ENCODE results near the gene FAM50A.
A peak's percentile ranks its signal among the peaks of the same experiment; 100 is the strongest.

The FAM50A gene

DNA sequence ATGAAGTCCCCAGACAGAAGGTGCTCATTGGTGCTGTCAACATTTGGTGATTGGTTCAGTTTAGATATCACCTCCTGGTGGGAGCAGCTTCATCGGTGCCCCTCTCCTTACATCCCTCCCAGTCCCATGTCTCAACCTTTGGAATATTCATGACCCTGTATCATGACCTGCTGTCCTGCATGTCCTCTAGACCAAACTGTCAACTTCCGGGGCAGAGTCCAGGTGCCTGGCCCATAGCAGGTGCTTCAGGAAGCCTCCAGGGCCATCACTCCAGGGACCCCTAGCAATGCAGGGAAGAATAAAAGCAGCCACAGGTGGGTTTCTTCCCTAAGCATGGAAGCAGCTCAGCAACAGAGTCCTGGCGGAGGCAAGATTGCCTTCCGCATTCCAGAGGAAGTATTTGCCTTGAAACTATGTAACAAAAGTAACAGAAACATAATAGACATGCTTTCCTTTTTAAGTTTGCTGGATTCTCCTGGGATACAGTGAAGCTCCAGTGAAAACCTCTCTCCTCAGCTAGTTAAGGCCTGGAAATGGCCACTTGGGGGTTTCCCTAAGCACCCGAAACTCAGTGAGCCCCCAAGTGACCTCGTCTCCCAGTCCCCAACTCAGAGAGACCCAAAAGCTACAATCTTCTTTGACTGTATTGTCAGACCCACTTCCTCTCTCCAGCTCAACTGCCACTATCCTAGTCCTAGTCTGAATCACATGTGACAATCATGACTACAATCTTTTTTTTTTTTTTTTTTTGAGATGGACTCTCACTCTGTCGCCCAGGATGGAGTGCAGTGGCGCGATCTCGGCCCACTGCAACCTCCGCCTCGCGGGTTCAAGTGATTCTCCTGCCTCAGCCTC, 16.8 kb upstream of the FAM50A start:
- peaks cover 6% of the 10 kb centered on the region for H3K4me1 ChIP-seq (ENCODE audit: control insufficient read depth, insufficient read depth, low read length)
- peaks cover 1% of the 10 kb centered on the region for H3K36me3 ChIP-seq (ENCODE audit: control insufficient read depth, insufficient read depth, low read length)
- H3K4me3 ChIP-seq (ENCODE audit: low read length), result no peak overlapping the region
- no peaks in the 10 kb centered on the region for H3K27me3 ChIP-seq (ENCODE audit: control insufficient read depth, insufficient read depth, low read length)
- no peak overlapping the region for H3K9ac ChIP-seq (ENCODE audit: low read length)
- no peak overlapping the region for H3K27ac ChIP-seq (ENCODE audit: low read depth, low read length)

DNA sequence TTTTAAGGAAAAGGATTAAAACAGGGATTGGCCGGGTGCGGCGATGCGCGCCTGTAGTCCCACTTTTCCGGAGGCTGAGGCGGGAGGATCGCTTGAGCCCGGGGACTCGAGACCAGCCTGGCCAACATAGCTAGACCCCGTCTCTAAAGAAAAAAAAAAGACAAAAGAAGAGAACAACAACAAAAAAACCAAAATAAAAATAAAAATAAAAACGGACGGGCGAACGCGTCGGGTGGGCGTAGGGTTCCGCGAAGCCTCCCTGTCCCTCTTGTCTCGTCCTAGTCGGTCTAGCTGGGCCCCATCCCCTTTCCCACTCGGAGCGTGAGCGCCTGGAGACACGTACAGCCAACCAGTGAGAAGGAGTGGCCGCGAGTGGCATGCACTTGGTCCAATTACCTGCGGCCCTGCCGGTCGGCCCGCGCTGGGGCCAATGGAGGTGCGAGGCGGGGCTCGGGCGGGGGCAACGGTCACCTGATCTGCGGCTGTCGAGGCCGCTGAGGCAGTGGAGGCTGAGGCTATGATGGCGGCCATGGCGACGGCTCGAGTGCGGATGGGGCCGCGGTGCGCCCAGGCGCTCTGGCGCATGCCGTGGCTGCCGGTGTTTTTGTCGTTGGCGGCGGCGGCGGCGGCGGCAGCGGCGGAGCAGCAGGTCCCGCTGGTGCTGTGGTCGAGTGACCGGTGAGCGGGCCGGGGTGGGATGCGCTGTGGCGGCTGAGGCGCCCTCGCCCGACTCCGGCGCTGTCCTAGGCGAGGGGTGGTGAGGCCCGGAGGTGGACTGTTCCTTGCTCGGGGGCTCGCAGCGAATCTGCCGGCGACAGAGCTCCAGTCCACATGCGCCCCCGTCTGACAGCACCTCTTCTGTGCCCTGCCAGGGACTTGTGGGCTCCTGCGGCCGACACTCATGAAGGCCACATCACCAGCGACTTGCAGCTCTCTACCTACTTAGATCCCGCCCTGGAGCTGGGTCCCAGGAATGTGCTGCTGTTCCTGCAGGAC, 15.5 kb upstream of the FAM50A start, which contains the start of gene ATP6AP1:
Gene ATP6AP1, plus strand, starts transcription at position 502 of the 996 bp plus-strand sequence. Its CDS starts 16 bp downstream, at position 518.
- Histone ChIP-seq H3K27ac (ENCODE audit: low read depth, low read length) (peak within 1 kb of the TSS; percentile 64), H3K27me3 (ENCODE audit: control insufficient read depth, insufficient read depth, low read length) (no peaks in the 10 kb centered on the region), H3K4me3 (ENCODE audit: low read length) (peak within 1 kb of the TSS; percentile 77), H3K9ac (ENCODE audit: low read length) (no peak within 1 kb of the TSS), H3K36me3 (ENCODE audit: control insufficient read depth, insufficient read depth, low read length) (peaks cover 7% of the 10 kb centered on the region), H3K4me1 (ENCODE audit: control insufficient read depth, insufficient read depth, low read length) (peaks cover 6% of the 10 kb centered on the region)

DNA sequence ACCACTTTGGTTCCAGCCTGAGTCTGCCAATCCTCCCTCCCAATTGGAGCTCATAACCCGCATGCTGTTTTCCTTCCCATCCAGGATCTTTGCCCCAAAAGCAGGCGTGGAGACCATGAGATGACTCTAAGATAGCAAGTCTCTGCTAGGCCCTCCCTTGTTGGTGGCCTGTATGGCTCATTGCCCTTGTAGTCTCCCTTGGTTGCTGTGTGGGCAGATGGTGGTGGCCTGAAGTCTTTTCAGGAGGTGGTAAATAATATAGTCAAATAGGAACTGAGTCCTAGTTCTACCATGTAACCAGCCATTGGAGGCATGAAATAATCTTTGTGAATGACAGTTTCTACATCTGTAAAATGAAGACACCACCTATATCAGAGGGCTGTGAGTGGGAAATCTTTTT, 14.2 kb upstream of the FAM50A start:
- no peak overlapping the region for H3K9ac ChIP-seq (ENCODE audit: low read length)
- peak overlapping the region; percentile 77 for H3K4me3 ChIP-seq (ENCODE audit: low read length)
- no peak overlapping the region for H3K27ac ChIP-seq (ENCODE audit: low read depth, low read length)

DNA sequence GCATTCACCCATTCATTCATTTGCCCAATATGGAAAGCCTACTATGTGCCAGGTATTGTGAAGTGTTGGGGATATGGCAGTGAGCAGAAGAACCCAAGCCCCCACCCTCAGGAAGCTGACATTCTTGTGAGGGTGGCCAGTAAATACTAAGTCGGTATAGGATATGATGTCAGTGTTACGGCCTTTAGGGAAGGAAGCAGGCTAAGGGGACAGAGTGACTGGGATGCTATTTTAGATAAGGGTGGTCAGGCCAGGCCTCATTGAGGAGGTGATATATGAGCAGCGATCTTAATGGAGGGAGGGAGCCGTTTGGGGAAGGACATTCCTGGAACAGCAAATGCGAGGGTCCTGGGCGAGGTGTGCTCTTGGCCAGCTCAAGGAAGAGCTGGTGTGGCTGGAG, 13.5 kb upstream of the FAM50A start:
- no peak overlapping the region for H3K4me3 ChIP-seq (ENCODE audit: low read length)

More for the DNA sequence above, 14.2 kb upstream of the FAM50A start:
- Histone ChIP-seq H3K27me3 (ENCODE audit: control insufficient read depth, insufficient read depth, low read length) (no peaks in the 10 kb centered on the region), H3K36me3 (ENCODE audit: control insufficient read depth, insufficient read depth, low read length) (peaks cover 12% of the 10 kb centered on the region), H3K4me1 (ENCODE audit: control insufficient read depth, insufficient read depth, low read length) (peaks cover 6% of the 10 kb centered on the region)

DNA sequence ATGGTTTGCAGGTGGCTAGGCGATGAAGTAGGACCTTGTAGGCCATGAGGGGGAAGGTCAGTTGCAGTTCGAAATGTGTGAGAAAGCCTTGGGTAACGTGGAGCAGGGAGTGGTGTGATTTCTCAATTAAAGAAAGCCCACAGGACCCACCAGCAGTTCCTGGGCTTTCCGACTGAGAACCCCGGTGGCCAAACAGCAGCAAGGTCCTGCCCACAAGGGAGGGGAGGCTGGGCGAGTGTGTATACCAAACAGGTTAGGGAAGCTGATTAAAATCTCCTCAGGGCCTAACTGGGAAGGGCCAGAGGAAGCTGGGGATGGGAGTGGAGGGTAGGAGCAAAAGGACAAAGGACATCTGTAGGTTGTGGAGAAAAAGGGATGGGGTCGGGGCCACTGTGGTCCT, 13.0 kb upstream of the FAM50A start:
- H3K36me3 ChIP-seq (ENCODE audit: control insufficient read depth, insufficient read depth, low read length), result peaks cover 12% of the 10 kb centered on the region
- H3K27me3 ChIP-seq (ENCODE audit: control insufficient read depth, insufficient read depth, low read length), result no peaks in the 10 kb centered on the region
- no peak overlapping the region for H3K9ac ChIP-seq (ENCODE audit: low read length)
- H3K27ac ChIP-seq (ENCODE audit: low read depth, low read length), result no peak overlapping the region
- peaks cover 6% of the 10 kb centered on the region for H3K4me1 ChIP-seq (ENCODE audit: control insufficient read depth, insufficient read depth, low read length)
- H3K4me3 ChIP-seq (ENCODE audit: low read length), result no peak overlapping the region

More for the DNA sequence above, 13.5 kb upstream of the FAM50A start:
- H3K9ac ChIP-seq (ENCODE audit: low read length), result no peak overlapping the region
- peaks cover 12% of the 10 kb centered on the region for H3K36me3 ChIP-seq (ENCODE audit: control insufficient read depth, insufficient read depth, low read length)
- H3K27me3 ChIP-seq (ENCODE audit: control insufficient read depth, insufficient read depth, low read length), result no peaks in the 10 kb centered on the region
- peaks cover 6% of the 10 kb centered on the region for H3K4me1 ChIP-seq (ENCODE audit: control insufficient read depth, insufficient read depth, low read length)
- no peak overlapping the region for H3K27ac ChIP-seq (ENCODE audit: low read depth, low read length)

DNA sequence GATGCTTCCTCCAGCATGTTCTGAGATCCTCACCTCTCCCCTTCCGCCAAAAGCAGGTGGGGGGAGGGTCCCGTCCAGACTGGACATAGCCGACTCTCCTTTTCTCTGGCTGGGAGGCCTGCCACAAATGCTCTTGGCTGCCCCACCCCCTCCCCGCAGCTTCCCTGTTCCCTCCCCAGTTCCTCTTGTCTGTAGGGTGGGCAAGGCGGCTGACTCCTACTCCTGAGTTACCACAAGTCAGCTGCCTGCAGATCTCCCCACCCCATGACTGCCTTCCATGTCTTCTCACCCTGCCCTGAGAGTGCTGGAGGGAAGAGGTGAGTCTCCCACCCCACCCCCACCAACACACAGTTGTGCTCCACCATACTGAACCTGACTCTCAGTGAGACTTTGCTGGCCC, 12.6 kb upstream of the FAM50A start:
- Histone ChIP-seq H3K4me3 (ENCODE audit: low read length) (no peak overlapping the region), H3K27me3 (ENCODE audit: control insufficient read depth, insufficient read depth, low read length) (no peaks in the 10 kb centered on the region), H3K4me1 (ENCODE audit: control insufficient read depth, insufficient read depth, low read length) (peaks cover 6% of the 10 kb centered on the region), H3K36me3 (ENCODE audit: control insufficient read depth, insufficient read depth, low read length) (peaks cover 12% of the 10 kb centered on the region), H3K27ac (ENCODE audit: low read depth, low read length) (no peak overlapping the region), H3K9ac (ENCODE audit: low read length) (no peak overlapping the region)

DNA sequence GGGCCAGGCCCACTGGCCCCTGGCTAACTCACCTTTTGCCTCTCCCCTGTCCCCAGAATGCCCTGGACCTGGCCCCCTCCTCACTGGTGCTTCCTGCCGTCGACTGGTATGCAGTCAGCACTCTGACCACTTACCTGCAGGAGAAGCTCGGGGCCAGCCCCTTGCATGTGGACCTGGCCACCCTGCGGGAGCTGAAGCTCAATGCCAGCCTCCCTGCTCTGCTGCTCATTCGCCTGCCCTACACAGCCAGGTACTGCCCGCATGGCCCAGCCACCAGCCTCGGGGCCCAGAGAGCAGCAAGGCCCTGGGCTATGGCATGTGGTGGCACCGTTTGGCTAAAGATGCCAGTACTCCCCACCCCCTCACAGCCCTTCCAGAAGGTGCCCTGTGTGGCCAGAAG, 11.7 kb upstream of the FAM50A start:
- Histone ChIP-seq H3K4me1 (ENCODE audit: control insufficient read depth, insufficient read depth, low read length) (peaks cover 6% of the 10 kb centered on the region), H3K27ac (ENCODE audit: low read depth, low read length) (no peak overlapping the region)

DNA sequence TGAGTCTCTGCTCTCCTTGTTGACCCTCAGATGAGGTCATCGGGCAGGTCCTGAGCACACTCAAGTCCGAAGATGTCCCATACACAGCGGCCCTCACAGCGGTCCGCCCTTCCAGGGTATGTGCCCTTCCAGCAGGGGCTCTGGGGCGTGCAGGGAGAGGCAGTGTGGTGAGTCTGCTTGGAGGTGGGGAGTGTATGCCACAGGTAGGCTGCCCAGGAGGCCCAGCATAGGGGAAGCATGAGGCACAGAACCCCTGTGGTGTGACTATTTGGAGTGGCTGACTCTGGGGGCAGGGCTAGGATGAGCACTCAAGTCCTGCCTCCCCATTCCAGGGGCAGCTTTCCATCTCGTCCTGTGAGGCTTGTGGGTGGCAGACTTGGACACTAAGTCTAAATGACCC, 10.3 kb upstream of the FAM50A start:
- no peaks in the 10 kb centered on the region for H3K27me3 ChIP-seq (ENCODE audit: control insufficient read depth, insufficient read depth, low read length)
- no peak overlapping the region for H3K27ac ChIP-seq (ENCODE audit: low read depth, low read length)
- H3K4me1 ChIP-seq (ENCODE audit: control insufficient read depth, insufficient read depth, low read length), result peaks cover 10% of the 10 kb centered on the region
- no peak overlapping the region for H3K9ac ChIP-seq (ENCODE audit: low read length)
- H3K36me3 ChIP-seq (ENCODE audit: control insufficient read depth, insufficient read depth, low read length), result peaks cover 12% of the 10 kb centered on the region
- H3K4me3 ChIP-seq (ENCODE audit: low read length), result no peak overlapping the region

More for the DNA sequence above, 11.7 kb upstream of the FAM50A start:
- Histone ChIP-seq H3K27me3 (ENCODE audit: control insufficient read depth, insufficient read depth, low read length) (no peaks in the 10 kb centered on the region), H3K36me3 (ENCODE audit: control insufficient read depth, insufficient read depth, low read length) (peaks cover 12% of the 10 kb centered on the region), H3K4me3 (ENCODE audit: low read length) (no peak overlapping the region), H3K9ac (ENCODE audit: low read length) (no peak overlapping the region)

DNA sequence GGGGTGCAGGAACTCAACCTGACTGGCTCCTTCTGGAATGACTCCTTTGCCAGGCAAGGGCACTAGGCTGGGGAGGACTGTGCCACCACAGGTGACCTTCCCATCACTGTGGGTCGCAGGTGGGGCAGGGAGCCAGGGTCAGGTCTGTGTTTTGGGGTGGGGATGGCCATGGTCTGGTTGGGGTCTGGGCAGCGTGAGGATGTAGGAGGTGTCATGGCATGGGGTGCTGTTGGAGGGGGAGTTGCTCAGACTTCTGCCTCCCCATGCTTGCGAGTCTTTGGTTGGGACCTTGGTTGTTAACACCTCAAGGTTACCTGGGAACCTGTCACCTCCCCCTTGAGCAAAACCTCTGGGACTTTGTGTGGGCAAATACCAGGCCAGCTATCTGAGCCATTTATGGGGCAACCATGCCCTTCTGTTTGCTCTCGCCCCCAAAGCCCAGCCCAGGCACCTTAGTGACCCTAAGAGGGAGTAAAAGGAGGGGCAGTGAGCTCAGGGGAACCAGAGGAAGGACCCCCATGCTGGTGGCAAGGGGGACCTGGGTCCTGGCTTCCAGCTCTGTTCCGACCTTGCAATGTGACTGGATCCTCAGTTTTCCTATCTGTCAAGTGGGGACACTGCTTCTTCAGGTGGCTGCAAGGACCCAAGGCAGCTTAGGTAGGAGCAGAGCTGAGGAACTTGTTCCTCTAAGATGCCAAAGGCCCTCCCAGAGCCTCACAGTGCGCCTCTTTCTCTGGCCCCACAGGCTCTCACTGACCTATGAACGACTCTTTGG, 9.4 kb upstream of the FAM50A start:
- Histone ChIP-seq H3K36me3 (ENCODE audit: control insufficient read depth, insufficient read depth, low read length) (peaks cover 12% of the 10 kb centered on the region), H3K4me3 (ENCODE audit: low read length) (no peak overlapping the region), H3K4me1 (ENCODE audit: control insufficient read depth, insufficient read depth, low read length) (peaks cover 6% of the 10 kb centered on the region), H3K9ac (ENCODE audit: low read length) (no peak overlapping the region), H3K27ac (ENCODE audit: low read depth, low read length) (no peak overlapping the region), H3K27me3 (ENCODE audit: control insufficient read depth, insufficient read depth, low read length) (no peaks in the 10 kb centered on the region)

DNA sequence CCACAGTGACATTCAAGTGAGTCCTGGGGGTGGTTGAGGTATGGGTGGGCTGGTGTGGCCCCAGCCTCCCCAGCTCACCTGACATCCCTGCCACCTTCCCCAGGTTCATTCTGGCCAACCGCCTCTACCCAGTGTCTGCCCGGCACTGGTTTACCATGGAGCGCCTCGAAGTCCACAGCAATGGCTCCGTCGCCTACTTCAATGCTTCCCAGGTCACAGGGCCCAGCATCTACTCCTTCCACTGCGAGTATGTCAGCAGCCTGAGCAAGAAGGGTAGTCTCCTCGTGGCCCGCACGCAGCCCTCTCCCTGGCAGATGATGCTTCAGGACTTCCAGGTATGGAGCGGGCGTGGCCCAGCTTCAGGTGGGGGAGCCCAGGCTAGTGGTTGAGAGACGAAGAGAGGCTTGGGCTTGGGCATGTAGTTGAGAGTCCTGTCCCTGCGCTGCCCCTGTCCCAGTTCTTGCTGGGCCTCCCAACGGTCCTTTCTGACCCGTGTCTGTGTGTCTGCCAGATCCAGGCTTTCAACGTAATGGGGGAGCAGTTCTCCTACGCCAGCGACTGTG, 8.7 kb upstream of the FAM50A start:
- Histone ChIP-seq H3K27ac (ENCODE audit: low read depth, low read length) (no peak overlapping the region), H3K9ac (ENCODE audit: low read length) (no peak overlapping the region), H3K27me3 (ENCODE audit: control insufficient read depth, insufficient read depth, low read length) (no peaks in the 10 kb centered on the region), H3K4me1 (ENCODE audit: control insufficient read depth, insufficient read depth, low read length) (peaks cover 5% of the 10 kb centered on the region), H3K4me3 (ENCODE audit: low read length) (no peak overlapping the region), H3K36me3 (ENCODE audit: control insufficient read depth, insufficient read depth, low read length) (peaks cover 12% of the 10 kb centered on the region)

DNA sequence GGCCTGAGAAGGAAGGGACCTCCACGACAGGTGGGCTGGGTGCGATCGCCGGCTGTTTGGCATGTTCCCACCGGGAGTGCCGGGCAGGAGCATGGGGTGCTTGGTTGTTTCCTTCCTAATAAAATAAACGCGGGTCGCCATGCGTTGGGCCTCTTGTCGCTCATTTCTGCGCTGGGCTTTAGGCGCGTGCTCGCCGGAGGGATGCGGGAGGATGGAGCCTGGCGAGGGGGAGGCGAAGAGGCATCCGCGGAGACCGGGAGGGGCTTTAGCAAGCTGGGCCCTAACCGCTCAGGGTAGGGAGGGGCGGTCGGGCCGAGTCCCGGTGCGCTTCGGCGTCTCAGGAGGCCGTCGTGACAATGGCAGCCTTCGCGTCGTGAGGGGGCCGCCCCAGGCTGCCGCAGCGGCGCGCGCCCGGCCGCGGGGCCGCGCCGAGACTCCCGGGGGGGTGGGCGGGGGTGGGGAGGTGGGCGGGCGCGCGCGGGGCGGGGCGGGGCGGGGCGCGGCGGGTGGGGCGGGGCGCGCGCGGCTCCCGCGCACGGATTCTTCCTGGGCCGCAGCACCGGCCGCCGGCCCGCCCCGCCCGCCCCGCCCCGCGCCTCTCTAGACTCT, 7.5 kb upstream of the FAM50A start:
- peaks cover 16% of the 10 kb centered on the region for H3K36me3 ChIP-seq (ENCODE audit: control insufficient read depth, insufficient read depth, low read length)
- peak overlapping the region; percentile 85 for H3K27ac ChIP-seq (ENCODE audit: low read depth, low read length)
- H3K4me3 ChIP-seq (ENCODE audit: low read length), result peak overlapping the region; percentile 74

More for the DNA sequence above, 7.5 kb upstream of the FAM50A start:
- Histone ChIP-seq H3K9ac (ENCODE audit: low read length) (no peak overlapping the region), H3K27me3 (ENCODE audit: control insufficient read depth, insufficient read depth, low read length) (no peaks in the 10 kb centered on the region), H3K4me1 (ENCODE audit: control insufficient read depth, insufficient read depth, low read length) (peaks cover 5% of the 10 kb centered on the region)
